GM18511 (cell line): ENCODE measurements around the gene MAMLD1.

ENCODE experiments used
- ATAC-seq: cut with Tn5 transposase; IDR thresholded peaks from one replicate; pipeline ENCODE4 v1.9.1; 2021; ENCODE audit warnings: mild to moderate bottlenecking, moderate library complexity; ENCODE audit not compliant: unreplicated experiment

The MAMLD1 gene

GRCh38 chrX:150377005-150377404 is 13.9 kb downstream of the MAMLD1 start:
- ATAC-seq: no peak

DNA sequence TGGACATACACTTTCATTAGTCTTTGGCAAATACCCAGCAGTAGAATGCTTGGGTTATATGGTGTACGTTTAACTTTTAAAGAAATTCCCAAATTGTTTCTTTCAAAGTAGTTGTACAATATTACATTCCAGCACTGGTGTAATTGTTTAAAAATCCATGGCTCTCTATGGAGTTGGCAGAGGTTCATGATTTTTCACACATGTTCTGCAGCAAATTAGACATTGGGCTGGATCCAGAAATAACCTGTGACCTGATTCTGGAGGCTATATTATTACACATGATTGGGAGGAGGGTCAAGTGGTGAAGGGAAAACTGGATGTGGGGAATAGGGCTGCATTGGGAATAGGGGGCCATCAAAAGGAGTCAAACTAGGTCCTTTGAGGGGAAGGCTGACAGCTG is 41.9 kb downstream of the MAMLD1 start:
- no peak for ATAC-seq

GRCh38 chrX:150405576-150405975 is 42.5 kb downstream of the MAMLD1 start:
- ATAC-seq: no peak

- no peak for ATAC-seq
Observed at GRCh38 chrX:150406596-150406995, 43.5 kb downstream of the MAMLD1 start.

GRCh38 chrX:150408007-150408406 is 44.9 kb downstream of the MAMLD1 start:
- ATAC-seq: no peak

DNA sequence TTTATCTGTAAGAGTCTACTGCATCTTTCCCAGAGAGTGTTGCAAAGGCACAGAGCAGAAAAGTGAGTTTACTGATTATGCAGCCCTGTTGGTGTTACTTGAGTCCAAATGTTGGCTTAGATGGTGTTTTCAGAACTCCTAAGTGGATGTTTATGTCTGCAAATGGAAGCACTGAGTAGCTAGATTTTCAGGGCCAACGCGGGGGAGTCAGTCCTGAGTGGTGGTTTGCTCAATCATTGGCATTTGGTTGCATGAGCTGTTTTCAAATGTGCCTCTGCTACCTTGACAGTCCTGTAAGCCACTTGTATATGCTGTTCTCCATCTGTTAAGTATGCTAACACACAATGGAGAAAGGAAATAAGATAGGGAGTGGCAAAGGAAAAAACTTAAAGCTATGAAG is 45.4 kb downstream of the MAMLD1 start:
- ATAC-seq: no peak

- ATAC-seq: no peak
Observed at GRCh38 chrX:150409486-150409885, 46.4 kb downstream of the MAMLD1 start.

- ATAC-seq: no peak
Observed at GRCh38 chrX:150409964-150410363, 46.8 kb downstream of the MAMLD1 start.

GRCh38 chrX:150410513-150410912 is 47.4 kb downstream of the MAMLD1 start:
- no peak for ATAC-seq

- ATAC-seq: no peak
Observed at GRCh38 chrX:150411656-150412055, 48.5 kb downstream of the MAMLD1 start.

- no peak for ATAC-seq
Observed at GRCh38 chrX:150414228-150414627, 51.1 kb downstream of the MAMLD1 start.

GRCh38 chrX:150416469-150416868 is 53.4 kb downstream of the MAMLD1 start:
- ATAC-seq: no peak

- no peak for ATAC-seq
Observed at GRCh38 chrX:150421816-150422215, 58.7 kb downstream of the MAMLD1 start.

GRCh38 chrX:150429594-150429993 is 66.5 kb downstream of the MAMLD1 start:
- no peak for ATAC-seq

DNA sequence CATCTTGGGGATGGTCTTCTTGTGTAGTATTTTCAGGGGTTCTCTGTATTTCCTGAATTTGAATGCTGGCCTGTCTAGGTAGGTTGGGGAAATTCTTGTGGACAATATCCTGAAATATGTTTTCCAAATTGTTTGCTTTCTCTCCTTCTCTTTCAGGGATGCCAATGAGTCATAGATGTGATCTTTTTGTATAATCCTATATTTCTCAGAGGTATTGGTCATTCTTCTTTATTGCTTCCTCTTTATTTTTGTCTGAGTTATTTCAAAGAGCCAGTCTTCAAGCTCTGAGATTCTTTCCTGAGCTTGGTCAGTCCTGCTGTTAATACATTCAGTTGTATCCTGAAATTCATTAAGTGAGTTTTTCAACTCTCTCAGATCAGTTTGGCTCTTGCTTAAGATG is 73.1 kb downstream of the MAMLD1 start:
- ATAC-seq: no peak

DNA sequence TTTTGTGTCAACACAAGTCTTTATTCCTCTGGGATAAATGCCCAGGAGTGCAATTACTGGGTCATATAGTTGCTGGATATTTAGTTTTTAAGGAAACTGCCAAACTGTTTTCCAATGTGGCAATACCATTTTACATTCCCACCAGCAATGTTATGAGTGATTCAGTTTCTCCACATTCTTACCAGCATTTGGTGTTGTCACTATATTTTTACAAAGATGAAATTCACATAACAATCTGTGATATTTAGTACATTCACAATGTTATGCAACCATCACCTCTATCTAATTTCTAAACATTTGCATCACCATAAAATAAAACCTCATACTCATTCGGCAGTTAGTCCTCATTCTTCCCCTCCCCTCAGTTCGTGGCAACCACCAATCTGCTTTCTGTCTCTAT is 75.0 kb downstream of the MAMLD1 start:
- no peak for ATAC-seq

- no peak for ATAC-seq
Observed at GRCh38 chrX:150446151-150446550, 83.0 kb downstream of the MAMLD1 start.

DNA sequence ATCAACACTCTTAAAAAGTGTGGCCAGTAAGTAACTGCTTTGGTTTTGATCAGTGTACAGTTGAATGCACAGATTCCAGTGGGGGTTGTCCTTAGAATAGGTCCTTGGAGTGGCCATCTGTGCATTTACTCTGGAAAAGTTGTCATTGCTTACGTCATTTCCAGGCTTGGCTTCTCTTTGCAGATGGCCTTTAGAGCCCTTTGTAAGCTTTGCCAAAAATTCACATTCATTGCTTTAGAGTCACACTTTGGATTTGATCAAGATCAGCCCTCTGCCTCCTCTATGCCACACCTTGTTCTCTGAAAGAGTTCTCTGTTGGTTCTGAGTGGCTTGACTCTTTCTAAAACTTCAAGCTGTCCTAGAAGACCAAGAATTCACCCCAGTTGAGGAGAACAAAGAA is 83.9 kb downstream of the MAMLD1 start:
- no peak for ATAC-seq

- no peak for ATAC-seq
Observed at GRCh38 chrX:150449313-150449712, 86.2 kb downstream of the MAMLD1 start.

GRCh38 chrX:150450519-150451177 is 87.5 kb downstream of the MAMLD1 start:
- no peak for ATAC-seq

- ATAC-seq: no peak
Observed at GRCh38 chrX:150451953-150452352, 88.8 kb downstream of the MAMLD1 start.

- no peak for ATAC-seq
Observed at GRCh38 chrX:150454083-150454482, 91.0 kb downstream of the MAMLD1 start.

DNA sequence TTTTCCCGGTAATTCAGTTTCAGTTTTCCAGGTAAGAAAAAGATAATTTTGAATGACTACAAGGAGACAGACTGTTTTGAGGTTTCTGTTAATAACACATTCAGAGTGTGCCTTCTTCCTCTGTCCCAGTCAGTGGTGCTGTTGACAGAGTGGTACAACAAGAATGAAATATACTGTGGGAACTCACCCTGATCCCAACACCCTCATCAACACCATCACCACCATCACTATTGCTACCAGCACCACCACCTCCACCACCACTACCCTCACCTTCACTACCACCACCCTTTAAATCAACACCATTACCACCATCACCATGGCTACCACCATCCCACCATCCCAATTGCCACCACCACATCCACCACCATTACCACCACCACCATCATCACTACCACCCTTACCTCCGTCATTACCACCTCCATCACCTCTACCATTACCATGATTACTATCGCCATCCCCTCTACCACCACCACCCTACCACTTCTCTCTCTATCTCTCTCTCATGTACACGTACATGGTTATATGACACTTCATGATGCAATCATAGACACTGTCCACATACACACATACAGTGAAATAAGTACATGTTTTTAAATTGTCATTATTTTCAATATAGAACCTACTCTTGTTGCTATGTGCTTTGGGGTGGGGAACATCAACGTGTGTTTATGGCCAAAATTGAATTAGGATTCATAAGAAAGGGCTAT is 91.5 kb downstream of the MAMLD1 start:
- ATAC-seq: no peak
